OCI-LY1 (cell line): Measurements from ENCODE around the gene PTTG1.

Experiments used
- H2AFZ ChIP-seq: fragments of 200-600 bp; sonication (generic), shearing (Covaris generic); 2 replicates; pipeline ENCODE4 v1.6.0; 2014; ENCODE audit warnings: antibody characterized with exemption, mild to moderate bottlenecking, low read length
- H3F3A ChIP-seq: fragments of 200-600 bp; sonication (generic), shearing (Covaris generic); 2 replicates; pipeline ENCODE4 v1.6.0; 2014; ENCODE audit warnings: mild to moderate bottlenecking, antibody characterized with exemption, low read length, moderate library complexity; ENCODE audit not compliant: insufficient read depth
- H3K27ac ChIP-seq: fragments of 200-600 bp; sonication (generic); 2 replicates; pipeline ENCODE4 v1.5.1; 2014; ENCODE audit warnings: low read length, mixed run types, mild to moderate bottlenecking, low read depth; ENCODE audit not compliant: poor library complexity, severe bottlenecking
- H3K27me3 ChIP-seq: fragments of 200-600 bp; sonication (generic); 2 replicates; pipeline ENCODE4 v1.6.0; 2014; ENCODE audit warnings: antibody characterized with exemption, mild to moderate bottlenecking, low read length, moderate library complexity; ENCODE audit not compliant: insufficient read depth
- H3K36me3 ChIP-seq: fragments of 200-600 bp; sonication (generic); 2 replicates; pipeline ENCODE4 v1.6.1; 2014; ENCODE audit warnings: mild to moderate bottlenecking, antibody characterized with exemption, low read length, moderate library complexity, mixed read lengths; ENCODE audit not compliant: insufficient read depth
- H3K4me1 ChIP-seq: fragments of 200-600 bp; sonication (generic); 2 replicates; pipeline ENCODE4 v1.5.1; 2014; ENCODE audit warnings: mild to moderate bottlenecking, low read length, moderate library complexity; ENCODE audit not compliant: insufficient read depth, severe bottlenecking
- H3K4me2 ChIP-seq: fragments of 200-600 bp; sonication (generic), shearing (Covaris generic); 2 replicates; pipeline ENCODE4 v1.6.1; 2014; ENCODE audit warnings: low read length
- H3K4me3 ChIP-seq: fragments of 200-600 bp; sonication (generic); 2 replicates; pipeline ENCODE4 v1.5.1; 2014; ENCODE audit warnings: low read length, low read depth, mild to moderate bottlenecking, mixed read lengths; ENCODE audit not compliant: poor library complexity, severe bottlenecking
- H3K79me2 ChIP-seq: fragments of 200-600 bp; shearing (Covaris generic); 2 replicates; pipeline ENCODE4 v1.6.1; 2016; ENCODE audit warnings: mixed run types, low read length, mixed read lengths; ENCODE audit not compliant: insufficient read depth
- H3K9ac ChIP-seq: fragments of 200-600 bp; sonication (generic), shearing (Covaris generic); 2 replicates; pipeline ENCODE4 v1.6.1; 2014; ENCODE audit warnings: mild to moderate bottlenecking, low read length, mixed read lengths
- H3K9me2 ChIP-seq: fragments of 200-600 bp; sonication (generic), shearing (Covaris generic); 2 replicates; pipeline ENCODE4 v1.6.1; 2014; ENCODE audit warnings: low read depth, mild to moderate bottlenecking, low read length, mixed read lengths
- H3K9me3 ChIP-seq: fragments of 200-600 bp; shearing (Covaris generic); 2 replicates; pipeline ENCODE4 v1.6.1; 2014; ENCODE audit warnings: low read length, mixed read lengths
- H4K20me1 ChIP-seq: fragments of 200-600 bp; sonication (generic), shearing (Covaris generic); 2 replicates; pipeline ENCODE4 v1.6.0; 2016; ENCODE audit warnings: mild to moderate bottlenecking, low read length; ENCODE audit not compliant: insufficient read depth
- CTCF ChIP-seq: fragments of 200-600 bp; sonication (generic), shearing (Covaris generic); IDR thresholded peaks from 2 replicates; pipeline ENCODE4 v1.5.1; 2017; ENCODE audit warnings: mild to moderate bottlenecking, antibody characterized with exemption, low read length, moderate library complexity, mixed read lengths
- EZH2 ChIP-seq: fragments of 200-600 bp; sonication (generic), shearing (Covaris generic); IDR thresholded peaks from 2 replicates; pipeline ENCODE4 v1.8.0; 2017; ENCODE audit warnings: borderline replicate concordance, mixed run types, mild to moderate bottlenecking, antibody characterized with exemption, low read length, moderate library complexity, mixed read lengths

Gene PTTG1

GRCh38 chr5:160421625-160422258, at the start of gene PTTG1:
PTTG1 (plus strand) TSS chr5:160421855; CDS start chr5:160422313, 458 bp downstream.
- Histone ChIP-seq H3K27me3 (no peaks in the 10 kb centered on the region), H3K9me2 (no peaks in the 10 kb centered on the region), H2AFZ (no peak within 1 kb of the TSS), H3K9me3 (no peaks in the 10 kb centered on the region), H3K79me2 (peaks cover 56% of the 10 kb centered on the region), H3K9ac (peak within 1 kb of the TSS; percentile 83), H3K27ac (peak within 1 kb of the TSS; percentile 93), H3K4me1 (peaks cover 75% of the 10 kb centered on the region), H3K36me3 (peaks cover 49% of the 10 kb centered on the region; the same call in 1 of the 2 replicates), H4K20me1 (no peaks in the 10 kb centered on the region), H3K4me3 (peak within 1 kb of the TSS; percentile 98), H3K4me2 (peak within 1 kb of the TSS; percentile 92), H3F3A (no peaks in the 10 kb centered on the region)
- TF ChIP-seq CTCF (no peak), EZH2 (no peak)

- Histone ChIP-seq H3K4me3 (no peak overlapping the region), H3K9me2 (no peaks in the 10 kb centered on the region), H3K9ac (no peak overlapping the region), H3K9me3 (no peaks in the 10 kb centered on the region), H3F3A (no peaks in the 10 kb centered on the region), H3K79me2 (no peaks in the 10 kb centered on the region), H3K27ac (no peak overlapping the region), H4K20me1 (no peaks in the 10 kb centered on the region), H3K36me3 (no peaks in the 10 kb centered on the region), H3K4me1 (no peaks in the 10 kb centered on the region), H2AFZ (no peak overlapping the region), H3K4me2 (no peak overlapping the region), H3K27me3 (no peaks in the 10 kb centered on the region)
- no peak for TF ChIP-seq CTCF
- no peak for TF ChIP-seq EZH2
These were observed 46.5 kb upstream of the PTTG1 start for GRCh38 chr5:160375166-160375565.

DNA sequence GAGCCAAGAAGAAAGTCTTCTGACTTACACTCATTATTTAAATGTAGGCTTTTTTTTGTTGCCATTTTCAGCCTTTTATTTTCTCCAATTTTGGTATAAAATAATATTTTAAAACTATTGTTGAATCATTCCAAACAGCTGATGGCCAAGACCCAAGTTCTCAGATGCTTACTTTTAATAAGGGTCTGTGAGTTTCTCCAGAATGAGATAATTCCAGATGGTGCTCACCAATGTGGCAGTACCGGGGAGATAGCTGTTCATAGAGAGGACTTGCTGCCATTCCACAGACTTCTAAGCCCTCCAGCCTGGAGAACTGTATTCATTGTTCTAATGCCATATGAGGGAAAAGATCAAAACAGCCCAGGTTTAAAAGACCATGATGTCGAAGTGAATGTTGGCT, 46.0 kb upstream of the PTTG1 start:
- H4K20me1 ChIP-seq = no peaks in the 10 kb centered on the region
- H3K4me3 ChIP-seq = no peak overlapping the region
- no peak overlapping the region for H3K27ac ChIP-seq
- no peaks in the 10 kb centered on the region for H3K4me1 ChIP-seq
- no peaks in the 10 kb centered on the region for H3K79me2 ChIP-seq
- no peak overlapping the region for H3K9ac ChIP-seq
- H3K27me3 ChIP-seq = no peaks in the 10 kb centered on the region
- no peaks in the 10 kb centered on the region for H3K36me3 ChIP-seq
- TF ChIP-seq CTCF = no peak
- no peak for TF ChIP-seq EZH2
- no peak overlapping the region for H2AFZ ChIP-seq
- H3F3A ChIP-seq = no peaks in the 10 kb centered on the region
- H3K9me3 ChIP-seq = no peaks in the 10 kb centered on the region
- no peak overlapping the region for H3K4me2 ChIP-seq
- H3K9me2 ChIP-seq = no peaks in the 10 kb centered on the region
